CD4-positive, alpha-beta T cell (primary cell): ENCODE results near the gene SERPINC1. TPM values are rescaled to one million over a fixed set of nuclear protein-coding genes. Genes with fewer than 3 reads are reported as not detected.
"Not testable (repeated sequence)": the region's sequence is repeated elsewhere in the genome, so short reads cannot be mapped to it uniquely, and the experiment has no call there.

Source experiments
- ATAC-seq: fragments of 200-7000 bp; cut with Tn5 transposase; one replicate; pipeline ENCODE4 v1.10.0; 2022; ENCODE audit warnings: mild to moderate bottlenecking; ENCODE audit not compliant: poor library complexity
- CTCF ChIA-PET: fragments of 350-600 bp; sonication (Branson Sonifier 250); formaldehyde crosslinking; loops from one replicate; lab custom pipeline; 2021; ENCODE audit warnings: antibody characterized with exemption, inconsistent platforms; lab: Charles Lee
- POLR2A ChIA-PET: fragments of 350-600 bp; sonication (Branson Sonifier 250); formaldehyde crosslinking; loops from one replicate; lab custom pipeline; 2021; ENCODE audit warnings: antibody characterized with exemption, inconsistent platforms; lab: Charles Lee
- DNase-seq, 14 experiments: peaks; one replicate each; pipeline ENCODE4 v3.0.0-alpha.2; 2013 to 2020; ENCODE audit warnings: mixed read lengths in 2 of 14
- H3K27ac ChIP-seq, 2 donors: one replicate each; pipeline versions ENCODE4 v1.5.1 to v1.7.0; 2013; ENCODE audit warnings: low read length in 2 of 2, low read depth in 1 of 2, mild to moderate bottlenecking in 1 of 2
- H3K27me3 ChIP-seq, 2 experiments: 1 replicate in 1 of 2; 2 replicates in 1 of 2; pipeline versions ENCODE4 v1.6.1 to v1.7.0; 2013; ENCODE audit warnings: low read length in 2 of 2, control low read depth in 1 of 2, mild to moderate bottlenecking in 1 of 2, moderate library complexity in 1 of 2; ENCODE audit not compliant: insufficient read depth in 2 of 2, control insufficient read depth in 1 of 2
- H3K36me3 ChIP-seq: one replicate; pipeline ENCODE4 v1.6.1; 2013; ENCODE audit warnings: low read length, control low read depth; ENCODE audit not compliant: insufficient read depth
- H3K4me1 ChIP-seq: one replicate; pipeline ENCODE4 v1.6.1; 2013; ENCODE audit warnings: low read length, control low read depth; ENCODE audit not compliant: insufficient read depth
- H3K4me3 ChIP-seq: one replicate; pipeline ENCODE4 v1.5.1; 2013; ENCODE audit warnings: mild to moderate bottlenecking, low read length, moderate library complexity
- H3K9me3 ChIP-seq, 2 experiments: 1 replicate in 1 of 2; 2 replicates in 1 of 2; pipeline versions ENCODE4 v1.6.1 to v1.7.0; 2013; ENCODE audit warnings: low read length in 2 of 2, mild to moderate bottlenecking in 2 of 2, control low read depth in 1 of 2, moderate library complexity in 1 of 2; ENCODE audit not compliant: control insufficient read depth in 1 of 2, insufficient read depth in 1 of 2
- H3K27ac Mint-ChIP-seq: one replicate; pipeline ENCODE4 v1.8.0; 2020; ENCODE audit warnings: mixed read lengths
- H3K27me3 Mint-ChIP-seq: one replicate; pipeline ENCODE4 v1.8.0; 2021; ENCODE audit warnings: mixed read lengths
- H3K36me3 Mint-ChIP-seq: one replicate; pipeline ENCODE4 v1.8.0; 2021; ENCODE audit warnings: low read depth, mixed read lengths
- H3K4me1 Mint-ChIP-seq: one replicate; pipeline ENCODE4 v1.8.0; 2021; ENCODE audit warnings: low read depth, mixed read lengths
- H3K4me3 Mint-ChIP-seq: one replicate; pipeline ENCODE4 v1.8.0; 2020; ENCODE audit warnings: mild to moderate bottlenecking, mixed read lengths
- H3K9me3 Mint-ChIP-seq: one replicate; pipeline ENCODE4 v1.8.0; 2020; ENCODE audit warnings: mixed read lengths
- intact Hi-C, 2 experiments: fragments of 100-400 bp; cut with DNase I in 1 of 2; cut with micrococcal nuclease in 1 of 2; formaldehyde crosslinking; loops; one replicate each; pipeline versions ENCODE4 v1.15.1 to v1.9.0; 2023 to 2025; cut with DNase I, micrococcal nuclease
- total RNA-seq, 174 experiments: library from RNA in 2 of 174; stranded (reverse) in 2 of 174; gene quantifications; one replicate each; pipeline ENCODE4 v1.2.3 and lab custom pipeline; 2021 to 2026
- TF ChIP-seq, protein P1 (sequence below): fragments of 200-600 bp; IDR thresholded peaks from one replicate; pipeline ENCODE4 v1.8.0; 2022; ENCODE audit warnings: antibody characterized with exemption, mild to moderate bottlenecking

The SERPINC1 gene
- total RNA-seq, 2 experiments from 2014 or later, result not detected

- no peak overlapping the region for H3K4me3 Mint-ChIP-seq
- Histone ChIP-seq H3K36me3 (peaks cover 24% of the 10 kb centered on the region), H3K4me1 (peaks cover 2% of the 10 kb centered on the region), H3K27ac (no peak overlapping the region), H3K9me3 (no peaks in the 10 kb centered on the region), H3K4me3 (no peak overlapping the region), H3K27me3 (no peaks in the 10 kb centered on the region)
- DNase-seq (no peak), ATAC-seq (no peak)
- CTCF ChIA-PET, result interaction anchor here (0.6 kb wide), 1 partner anchor 81 kb away, joined by 3 read pairs; no protein-coding TSS in a partner anchor
- POLR2A ChIA-PET, result no interaction called here
- H3K4me1 Mint-ChIP-seq, result peaks cover 37% of the 10 kb centered on the region
- H3K36me3 Mint-ChIP-seq, result peaks cover 82% of the 10 kb centered on the region
- no peak overlapping the region for H3K27ac Mint-ChIP-seq
- TF ChIP-seq, protein P1, sequence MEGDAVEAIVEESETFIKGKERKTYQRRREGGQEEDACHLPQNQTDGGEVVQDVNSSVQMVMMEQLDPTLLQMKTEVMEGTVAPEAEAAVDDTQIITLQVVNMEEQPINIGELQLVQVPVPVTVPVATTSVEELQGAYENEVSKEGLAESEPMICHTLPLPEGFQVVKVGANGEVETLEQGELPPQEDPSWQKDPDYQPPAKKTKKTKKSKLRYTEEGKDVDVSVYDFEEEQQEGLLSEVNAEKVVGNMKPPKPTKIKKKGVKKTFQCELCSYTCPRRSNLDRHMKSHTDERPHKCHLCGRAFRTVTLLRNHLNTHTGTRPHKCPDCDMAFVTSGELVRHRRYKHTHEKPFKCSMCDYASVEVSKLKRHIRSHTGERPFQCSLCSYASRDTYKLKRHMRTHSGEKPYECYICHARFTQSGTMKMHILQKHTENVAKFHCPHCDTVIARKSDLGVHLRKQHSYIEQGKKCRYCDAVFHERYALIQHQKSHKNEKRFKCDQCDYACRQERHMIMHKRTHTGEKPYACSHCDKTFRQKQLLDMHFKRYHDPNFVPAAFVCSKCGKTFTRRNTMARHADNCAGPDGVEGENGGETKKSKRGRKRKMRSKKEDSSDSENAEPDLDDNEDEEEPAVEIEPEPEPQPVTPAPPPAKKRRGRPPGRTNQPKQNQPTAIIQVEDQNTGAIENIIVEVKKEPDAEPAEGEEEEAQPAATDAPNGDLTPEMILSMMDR, result no peak
- H3K9me3 Mint-ChIP-seq, result no peaks in the 10 kb centered on the region
- no peaks in the 10 kb centered on the region for H3K27me3 Mint-ChIP-seq
- intact Hi-C loops, result no loop called here
These were observed 30.1 kb downstream of the SERPINC1 start for GRCh38 chr1:173886746-173887611.

GRCh38 chr1:173884701-173885100 is 32.4 kb downstream of the SERPINC1 start:
- H3K36me3 ChIP-seq, result peaks cover 25% of the 10 kb centered on the region
- Mint-ChIP-seq H3K27me3 (no peaks in the 10 kb centered on the region), H3K27ac (no peak overlapping the region), H3K36me3 (peaks cover 72% of the 10 kb centered on the region), H3K4me3 (no peak overlapping the region), H3K4me1 (peaks cover 27% of the 10 kb centered on the region), H3K9me3 (no peaks in the 10 kb centered on the region)
- peaks cover 2% of the 10 kb centered on the region for H3K4me1 ChIP-seq
- H3K27ac ChIP-seq, result no peak overlapping the region
- no peak overlapping the region for H3K4me3 ChIP-seq
- ChIA-PET POLR2A (interaction anchor here (1.3 kb wide), 1 partner anchor 17 kb away, joined by 3 read pairs; the partner anchor contains the start of genes GAS5 and ZBTB37), CTCF (no interaction called here)
- TF ChIP-seq, protein P1, result no peak
- DNase-seq (no peak), ATAC-seq (no peak)
- H3K9me3 ChIP-seq, result no peaks in the 10 kb centered on the region
- no peaks in the 10 kb centered on the region for H3K27me3 ChIP-seq
- intact Hi-C loops, result no loop called here

DNA sequence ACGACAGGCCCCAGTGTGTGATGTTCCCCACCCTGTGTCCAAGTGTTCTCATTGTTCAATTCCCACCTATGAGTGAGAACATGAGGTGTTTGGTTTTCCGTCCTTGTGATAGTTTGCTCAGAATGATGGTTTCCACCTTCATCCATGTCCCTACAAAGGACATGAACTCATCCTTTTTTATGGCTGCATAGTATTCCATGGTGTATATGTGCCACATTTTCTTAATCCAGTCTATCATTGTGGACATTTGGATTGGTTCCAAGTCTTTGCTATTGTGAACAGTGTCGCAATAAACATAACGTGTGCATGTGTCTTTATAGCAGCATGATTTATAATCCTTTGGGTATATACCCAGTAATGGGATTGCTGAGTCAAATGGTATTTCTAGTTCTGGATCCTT is 36.0 kb downstream of the SERPINC1 start:
- H3K4me3 Mint-ChIP-seq, H3K27me3 Mint-ChIP-seq: not testable (repeated sequence)
- H3K36me3 Mint-ChIP-seq, result peaks cover 72% of the 10 kb centered on the region

More for the DNA sequence above, 36.0 kb downstream of the SERPINC1 start:
- intact Hi-C loops, H3K4me1 ChIP-seq, H3K4me3 ChIP-seq, POLR2A ChIA-PET, H3K9me3 ChIP-seq, H3K27me3 ChIP-seq, DNase-seq, CTCF ChIA-PET, ATAC-seq, H3K27ac ChIP-seq, H3K4me1 Mint-ChIP-seq, H3K9me3 Mint-ChIP-seq, H3K27ac Mint-ChIP-seq: not testable (repeated sequence)
- H3K36me3 ChIP-seq, result peaks cover 39% of the 10 kb centered on the region
